GM12878 (cell line): ENCODE data around the gene CAMK1. TPM values are rescaled to one million over a fixed set of nuclear protein-coding genes. Genes with fewer than 3 reads are reported as not detected.

ENCODE experiments used
- ATAC-seq: fragments of 200-7000 bp; cut with Tn5 transposase; 3 replicates; pipeline ENCODE4 v1.9.1; 2020; ENCODE audit warnings: mild to moderate bottlenecking, moderate library complexity
- BruUV-seq: library from RNA; stranded (reverse); fragments of 400-500 nt; replicated peaks from 2 replicates; lab custom pipeline; 2021; lab: Mats Ljungman, UMichigan
- CTCF ChIA-PET: fragments of 300-600 bp; sonication (Branson Sonifier 250); formaldehyde crosslinking; extraction: SDS; loops from one replicate; lab custom pipeline; 2021; ENCODE audit warnings: inconsistent platforms; lab: Yijun Ruan, JAX
- POLR2A ChIA-PET: fragments of 350-600 bp; formaldehyde crosslinking; extraction: SDS; loops from one replicate; lab custom pipeline; 2021; ENCODE audit warnings: inconsistent platforms; lab: Charles Lee
- RAD21 ChIA-PET: fragments of 300-600 bp; sonication (Branson Sonifier 250); formaldehyde crosslinking; loops from one replicate; lab custom pipeline; 2023; ENCODE audit warnings: antibody characterized with exemption; ENCODE audit not compliant: unreplicated experiment; lab: Charles Lee
- SMC1A ChIA-PET: fragments of 300-600 bp; sonication (Branson Sonifier 250); formaldehyde crosslinking; loops from one replicate; lab custom pipeline; 2023; ENCODE audit not compliant: unreplicated experiment, uncharacterized antibody; lab: Charles Lee
- DNase-seq: peaks from one replicate; pipeline ENCODE4 v3.0.0-alpha.2; 2011; ENCODE audit warnings: low read depth, low spot score
- FAIRE-seq: peaks from 3 replicates; lab custom pipeline; 2011; peaks lifted over from hg19 to GRCh38; lab: Jason Lieb, UNC
- H2AFZ ChIP-seq: 2 replicates; pipeline ENCODE4 v1.6.0; 2011; ENCODE audit warnings: low read depth, low read length, control low read depth; ENCODE audit not compliant: control insufficient read depth
- H3K27ac ChIP-seq: 2 replicates; pipeline ENCODE4 v1.5.1; 2011; ENCODE audit warnings: control low read depth; ENCODE audit not compliant: control insufficient read depth, insufficient read depth
- H3K27me3 ChIP-seq, 2 experiments: replicated peaks in 1 of 2; 2 replicates each; pipeline versions ENCODE4 v1.6.0 to v1.6.1; 2011; ENCODE audit warnings: low read length in 1 of 2; ENCODE audit not compliant: control insufficient read depth in 2 of 2, insufficient read depth in 2 of 2
- H3K36me3 ChIP-seq, 2 experiments: 2 replicates each; pipeline ENCODE4 v1.5.1; 2011; ENCODE audit warnings: low read length in 1 of 2; ENCODE audit not compliant: control insufficient read depth in 2 of 2, insufficient read depth in 2 of 2
- H3K4me1 ChIP-seq: 2 replicates; pipeline ENCODE4 v1.6.1; 2011; ENCODE audit warnings: mild to moderate bottlenecking, low read length, moderate library complexity, mixed read lengths; ENCODE audit not compliant: control insufficient read depth, insufficient read depth
- H3K4me2 ChIP-seq: 2 replicates; pipeline ENCODE4 v1.6.0; 2011; ENCODE audit warnings: control low read depth; ENCODE audit not compliant: control insufficient read depth, insufficient read depth
- H3K4me3 ChIP-seq: fragments of 200-600 bp; sonication (generic); 2 replicates; pipeline ENCODE4 v1.5.1; 2016
- H3K79me2 ChIP-seq: 2 replicates; pipeline ENCODE4 v1.6.0; 2011; ENCODE audit warnings: low read length; ENCODE audit not compliant: control insufficient read depth, insufficient read depth
- H3K9ac ChIP-seq: 2 replicates; pipeline ENCODE4 v1.8.0; 2011; ENCODE audit warnings: low read length, control low read depth, mixed read lengths; ENCODE audit not compliant: control insufficient read depth, insufficient read depth
- H3K9me3 ChIP-seq: replicated peaks from 3 replicates; pipeline ENCODE4 v1.5.1; 2011; ENCODE audit warnings: mild to moderate bottlenecking, low read length; ENCODE audit not compliant: control insufficient read depth, insufficient read depth
- H4K20me1 ChIP-seq: 2 replicates; pipeline ENCODE4 v1.6.0; 2011; ENCODE audit not compliant: control insufficient read depth, insufficient read depth
- CEBPB ChIP-seq, 2 experiments: fragments of 150-350 bp in 1 of 2; IDR thresholded peaks; 2 replicates each; pipeline ENCODE4 v1.6.1; 2012 to 2014; ENCODE audit warnings: low read depth in 2 of 2, low read length in 2 of 2, borderline replicate concordance in 1 of 2, inconsistent platforms in 1 of 2
- GABPA ChIP-seq: IDR thresholded peaks from 2 replicates; pipeline ENCODE4 v1.6.1; 2014; ENCODE audit warnings: antibody characterized with exemption, low read depth, mild to moderate bottlenecking, inconsistent platforms
- HDAC6 ChIP-seq: fragments of 200-600 bp; sonication (generic); IDR thresholded peaks from one replicate; pipeline ENCODE4 v1.8.0; 2017; ENCODE audit warnings: antibody characterized with exemption; ENCODE audit not compliant: unreplicated experiment
- IRF4 ChIP-seq: IDR thresholded peaks from 2 replicates; pipeline ENCODE4 v1.6.1; 2011; ENCODE audit warnings: low read depth, low read length
- KLF5 ChIP-seq: fragments of 450-650 bp; IDR thresholded peaks from 2 replicates; pipeline ENCODE4 v1.6.1; 2014; ENCODE audit warnings: mild to moderate bottlenecking; ENCODE audit not compliant: partially characterized antibody
- PML ChIP-seq: IDR thresholded peaks from 2 replicates; pipeline ENCODE4 v1.6.1; 2012; ENCODE audit warnings: low read length, inconsistent platforms
- POLR2A ChIP-seq: IDR thresholded peaks from 2 replicates; pipeline ENCODE4 v1.6.1; 2011; ENCODE audit warnings: low read depth, mild to moderate bottlenecking, low read length
- RUNX3 ChIP-seq: IDR thresholded peaks from 2 replicates; pipeline ENCODE4 v1.6.1; 2012; ENCODE audit warnings: low read length, inconsistent platforms
- SMC3 ChIP-seq: IDR thresholded peaks from 2 replicates; pipeline ENCODE4 v1.6.1; 2011; ENCODE audit warnings: low read length, improper control_type of control experiment, borderline replicate concordance
- SPI1 ChIP-seq: IDR thresholded peaks from 2 replicates; pipeline ENCODE4 v1.6.1; 2011; ENCODE audit warnings: low read depth, mild to moderate bottlenecking, low read length, moderate library complexity, borderline replicate concordance; ENCODE audit not compliant: insufficient read depth
- SUZ12 ChIP-seq: fragments of 200-600 bp; sonication (generic); IDR thresholded peaks from one replicate; pipeline ENCODE4 v1.6.1; 2018; ENCODE audit warnings: antibody characterized with exemption, mild to moderate bottlenecking; ENCODE audit not compliant: unreplicated experiment
- ZSCAN29 ChIP-seq: fragments of 450-650 bp; IDR thresholded peaks from 2 replicates; pipeline ENCODE4 v1.6.1; 2017; ENCODE audit warnings: mild to moderate bottlenecking, moderate library complexity
- WGBS: methylation state at CpG from one replicate; pipeline ENCODE4 v1.1.6; 2016; ENCODE audit warnings: low lambda C conversion rate; ENCODE audit not compliant: insufficient replicate concordance, insufficient coverage; ENCODE audit errors: missing lambda C conversion rate; 5-methylcytosine and 5-hydroxymethylcytosine counted together
- in situ Hi-C: fragments of 300-500 bp; cut with MboI; formaldehyde crosslinking; loops from 9 replicates; pipeline ENCODE4 v1.14.3; 2018; ENCODE audit warnings: mixed read lengths
- intact Hi-C: fragments of 100-400 bp; cut with micrococcal nuclease; formaldehyde crosslinking; loops from one replicate; pipeline ENCODE4 v1.14.2; 2022; ENCODE audit not compliant: unreplicated experiment
- polyA plus RNA-seq, 11 experiments: library from polyadenylated mRNA; depleted of rRNA in 4 of 11; unstranded in 6 of 11; stranded (reverse) in 5 of 11; fragments of >200 nt; fragmentation: Nextera tagmentation in 4 of 11; fragmentation: Illumina TruSeq in 1 of 11; extraction: Ambion mirVana in 4 of 11; extraction: Trizol in 1 of 11; gene quantifications; 1 replicate in 1 of 11; 2 replicates in 10 of 11; pipeline versions ENCODE4 v1.2.1 to v1.2.3, GENCODE V29; 2011 to 2016; ENCODE audit warnings: inconsistent platforms in 2 of 11, missing spikeins in 2 of 11, low read depth in 1 of 11
- total RNA-seq, 4 experiments: library from RNA; depleted of rRNA in 3 of 4; stranded (reverse); fragments of >200 nt in 3 of 4; fragmentation: Illumina TruSeq in 1 of 4; extraction: Trizol in 1 of 4; gene quantifications; 2 replicates each; pipeline versions ENCODE4 v1.2.1 to v1.2.3, GENCODE V29; 2013 to 2021
- TF ChIP-seq, protein P1 (sequence below): IDR thresholded peaks from 2 replicates; pipeline ENCODE4 v1.6.1; 2011; ENCODE audit warnings: borderline replicate concordance, low read depth, mild to moderate bottlenecking, moderate library complexity, mixed read lengths, low read length; ENCODE audit not compliant: insufficient read depth; ENCODE audit errors: extremely low read length
- TF ChIP-seq, protein P2 (sequence below): fragments of 450-650 bp; IDR thresholded peaks from 2 replicates; pipeline ENCODE4 v1.6.1; 2017; ENCODE audit warnings: mild to moderate bottlenecking, low read depth, inconsistent platforms; ENCODE audit not compliant: poor library complexity, severe bottlenecking

CAMK1 gene
- total and polyA plus RNA-seq, 10 of the 15 experiments (the other 5 are each of a cell fraction or from before 2014, with no cell fraction given) = 0.24 to 2.1 (median 0.51) TPM; not detected in 2

DNA sequence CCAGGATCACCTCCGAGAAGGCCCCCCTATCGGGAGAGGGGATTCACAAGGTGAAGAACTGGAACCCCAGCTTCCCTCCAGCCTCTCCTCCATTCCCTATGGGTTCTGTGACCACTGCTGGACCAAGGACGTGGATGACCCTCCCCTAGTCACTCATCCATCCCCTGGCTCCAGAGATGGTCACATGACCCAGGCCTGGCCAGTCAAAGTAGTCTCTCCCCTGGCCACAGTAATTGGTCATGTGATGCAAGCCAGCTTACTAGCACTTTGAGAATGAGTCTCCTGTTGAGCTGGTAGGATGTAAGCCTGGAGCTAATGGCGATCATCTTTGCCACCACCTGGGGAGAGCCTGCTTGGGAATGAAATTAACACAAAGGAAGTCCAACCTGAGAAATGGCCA is 3.9 kb downstream of the CAMK1 start:
- TF ChIP-seq GABPA (no peak), SPI1 (no peak), KLF5 (no peak), ZSCAN29 (no peak), IRF4 (no peak), PML (no peak)
- TF ChIP-seq, protein P1, sequence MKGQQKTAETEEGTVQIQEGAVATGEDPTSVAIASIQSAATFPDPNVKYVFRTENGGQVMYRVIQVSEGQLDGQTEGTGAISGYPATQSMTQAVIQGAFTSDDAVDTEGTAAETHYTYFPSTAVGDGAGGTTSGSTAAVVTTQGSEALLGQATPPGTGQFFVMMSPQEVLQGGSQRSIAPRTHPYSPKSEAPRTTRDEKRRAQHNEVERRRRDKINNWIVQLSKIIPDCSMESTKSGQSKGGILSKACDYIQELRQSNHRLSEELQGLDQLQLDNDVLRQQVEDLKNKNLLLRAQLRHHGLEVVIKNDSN = peak; percentile 53
- no TSS peak for BruUV-seq
- intact Hi-C loops = no loop called here
- no peak for FAIRE-seq
- H3K27ac ChIP-seq = no peak overlapping the region
- no peak for DNase-seq
- ChIA-PET RAD21 (no interaction called here), CTCF (interaction anchor here (0.6 kb wide), 1 partner anchor 262 kb away, joined by 3 read pairs; no protein-coding TSS in a partner anchor), POLR2A (no interaction called here), SMC1A (no interaction called here)
- H2AFZ ChIP-seq = no peak overlapping the region
- no peak for ATAC-seq
- H3K9me3 ChIP-seq = no peaks in the 10 kb centered on the region
- H3K4me2 ChIP-seq = no peak overlapping the region
- H4K20me1 ChIP-seq = no peaks in the 10 kb centered on the region
- H3K27me3 ChIP-seq = no peaks in the 10 kb centered on the region; a peak in 1 of 4 replicates
- H3K36me3 ChIP-seq = no peaks in the 10 kb centered on the region
- no peaks in the 10 kb centered on the region for H3K79me2 ChIP-seq
- in situ Hi-C loops = no loop called here
- H3K4me3 ChIP-seq = no peak overlapping the region
- no peak overlapping the region for H3K9ac ChIP-seq
- H3K4me1 ChIP-seq = no peaks in the 10 kb centered on the region; the same call in 1 of the 2 replicates
- WGBS = 75% methylated on average over 4 of the region's 4 CpGs

DNA sequence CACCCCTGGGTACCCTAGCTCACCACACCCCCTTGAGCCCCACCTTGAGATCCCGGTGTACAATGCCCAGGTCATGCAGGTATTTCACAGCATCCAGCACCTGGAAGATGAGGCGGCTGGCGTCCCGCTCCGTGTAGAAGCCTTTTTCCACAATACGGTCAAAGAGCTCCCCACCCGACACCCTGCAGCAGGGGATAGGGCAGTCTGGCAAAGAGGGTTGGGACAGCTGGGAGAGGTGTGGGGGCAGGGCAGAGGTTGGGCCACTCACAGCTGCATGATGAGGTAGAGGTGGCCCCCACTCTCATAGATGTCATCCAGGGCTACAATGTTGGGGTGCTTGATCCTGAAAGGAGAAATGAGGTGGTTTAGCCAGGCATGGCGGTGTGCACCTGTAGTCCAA is 6.9 kb downstream of the CAMK1 start:
- Histone ChIP-seq H3K4me3 (no peak overlapping the region), H3K4me2 (no peak overlapping the region), H4K20me1 (no peaks in the 10 kb centered on the region), H3K9me3 (no peaks in the 10 kb centered on the region), H3K27ac (no peak overlapping the region), H2AFZ (no peak overlapping the region), H3K9ac (no peak overlapping the region), H3K79me2 (no peaks in the 10 kb centered on the region), H3K27me3 (no peaks in the 10 kb centered on the region), H3K4me1 (no peaks in the 10 kb centered on the region), H3K36me3 (no peaks in the 10 kb centered on the region)
- TF ChIP-seq SUZ12 (no peak), HDAC6 (no peak), CEBPB (IDR thresholded peaks at IDR 0.05; ENCODE audit: borderline replicate concordance in 1 of 2, low read depth in 2 of 2, low read length in 2 of 2) (no peak), RUNX3 (no peak), POLR2A (no peak), SMC3 (no peak)
- TF ChIP-seq, protein P2, sequence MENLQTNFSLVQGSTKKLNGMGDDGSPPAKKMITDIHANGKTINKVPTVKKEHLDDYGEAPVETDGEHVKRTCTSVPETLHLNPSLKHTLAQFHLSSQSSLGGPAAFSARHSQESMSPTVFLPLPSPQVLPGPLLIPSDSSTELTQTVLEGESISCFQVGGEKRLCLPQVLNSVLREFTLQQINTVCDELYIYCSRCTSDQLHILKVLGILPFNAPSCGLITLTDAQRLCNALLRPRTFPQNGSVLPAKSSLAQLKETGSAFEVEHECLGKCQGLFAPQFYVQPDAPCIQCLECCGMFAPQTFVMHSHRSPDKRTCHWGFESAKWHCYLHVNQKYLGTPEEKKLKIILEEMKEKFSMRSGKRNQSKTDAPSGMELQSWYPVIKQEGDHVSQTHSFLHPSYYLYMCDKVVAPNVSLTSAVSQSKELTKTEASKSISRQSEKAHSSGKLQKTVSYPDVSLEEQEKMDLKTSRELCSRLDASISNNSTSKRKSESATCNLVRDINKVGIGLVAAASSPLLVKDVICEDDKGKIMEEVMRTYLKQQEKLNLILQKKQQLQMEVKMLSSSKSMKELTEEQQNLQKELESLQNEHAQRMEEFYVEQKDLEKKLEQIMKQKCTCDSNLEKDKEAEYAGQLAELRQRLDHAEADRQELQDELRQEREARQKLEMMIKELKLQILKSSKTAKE = no peak
- RAD21 ChIA-PET = no interaction called here
- in situ Hi-C loops = no loop called here
- CTCF ChIA-PET = no interaction called here
- FAIRE-seq (no peak), ATAC-seq (no peak), DNase-seq (no peak)
- intact Hi-C loops = no loop called here
- 98% methylated on average over 8 of the region's 8 CpGs for WGBS
- POLR2A ChIA-PET = no interaction called here
- BruUV-seq = no TSS peak
- SMC1A ChIA-PET = no interaction called here
